HG03439 (cell line): ENCODE data around the gene REP15.
"Not testable (repeated sequence)": the region's sequence is repeated elsewhere in the genome, so short reads cannot be mapped to it uniquely, and the experiment has no call there.

Source experiments
- ATAC-seq: cut with Tn5 transposase; IDR thresholded peaks from one replicate; pipeline ENCODE4 v1.9.1; 2021; ENCODE audit warnings: mild to moderate bottlenecking, moderate library complexity; ENCODE audit not compliant: unreplicated experiment

REP15 gene

DNA sequence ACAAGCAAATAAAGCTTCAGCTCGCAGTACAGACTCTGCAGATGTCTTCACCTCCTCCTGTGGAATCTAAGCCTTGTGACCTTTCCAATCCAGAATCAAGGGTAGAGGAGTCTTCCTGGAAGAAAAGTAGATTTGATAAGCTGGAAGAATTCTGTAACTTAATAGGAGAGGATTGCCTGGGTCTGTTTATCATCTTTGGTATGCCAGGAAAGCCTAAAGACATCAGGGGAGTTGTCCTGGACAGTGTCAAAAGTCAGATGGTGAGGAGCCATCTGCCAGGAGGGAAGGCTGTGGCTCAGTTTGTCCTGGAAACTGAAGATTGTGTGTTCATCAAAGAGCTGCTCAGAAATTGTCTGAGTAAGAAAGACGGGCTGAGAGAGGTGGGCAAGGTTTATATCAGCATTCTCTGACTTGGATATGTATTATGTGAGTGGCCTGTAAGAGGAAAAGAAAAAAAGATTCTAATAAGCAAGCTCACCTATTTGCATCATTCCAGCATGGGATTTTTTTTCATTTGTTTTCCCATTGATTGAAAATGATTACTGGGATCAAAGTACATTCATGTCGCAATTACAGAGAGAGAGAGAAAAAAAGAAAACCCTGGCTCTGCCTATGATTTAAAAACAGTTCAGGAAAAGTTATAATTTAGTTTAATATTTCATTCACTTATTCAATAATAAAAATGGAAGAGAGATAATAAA, 767 bp downstream of the REP15 start:
- ATAC-seq: no peak

DNA sequence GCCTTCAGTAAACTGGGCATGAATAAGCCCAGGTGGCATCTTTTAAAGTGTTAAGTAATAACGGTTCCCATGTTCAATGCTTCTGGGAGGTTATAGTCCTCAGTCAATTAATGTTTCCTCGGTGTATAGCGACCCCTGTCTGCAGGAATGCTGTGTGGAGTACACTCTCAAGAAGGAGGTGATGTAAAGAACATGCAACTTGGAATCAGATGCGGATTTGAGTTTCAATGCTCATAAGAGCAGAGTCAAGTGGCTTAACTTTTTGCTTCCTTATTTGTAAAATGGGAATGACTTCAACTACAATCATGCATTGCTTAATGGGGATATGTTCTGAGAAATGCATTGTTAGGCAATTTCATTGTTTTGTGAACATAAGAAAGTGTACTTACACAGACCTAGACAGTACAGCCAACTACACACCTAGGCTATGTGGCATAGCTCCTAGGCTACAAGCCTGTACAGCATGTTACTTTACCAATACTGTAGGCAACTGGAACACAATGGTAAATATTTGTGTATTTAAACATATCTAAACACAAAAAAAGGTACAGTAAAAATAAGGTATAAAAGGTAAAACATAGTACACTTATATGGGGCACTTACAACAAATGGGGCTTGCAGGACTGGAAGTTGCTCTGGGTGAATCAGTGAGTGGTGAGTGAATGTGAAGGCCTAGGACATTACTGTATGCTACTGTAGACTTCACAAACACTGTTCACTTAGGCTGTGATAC, 7.6 kb downstream of the REP15 start:
- ATAC-seq: peak; percentile 82

DNA sequence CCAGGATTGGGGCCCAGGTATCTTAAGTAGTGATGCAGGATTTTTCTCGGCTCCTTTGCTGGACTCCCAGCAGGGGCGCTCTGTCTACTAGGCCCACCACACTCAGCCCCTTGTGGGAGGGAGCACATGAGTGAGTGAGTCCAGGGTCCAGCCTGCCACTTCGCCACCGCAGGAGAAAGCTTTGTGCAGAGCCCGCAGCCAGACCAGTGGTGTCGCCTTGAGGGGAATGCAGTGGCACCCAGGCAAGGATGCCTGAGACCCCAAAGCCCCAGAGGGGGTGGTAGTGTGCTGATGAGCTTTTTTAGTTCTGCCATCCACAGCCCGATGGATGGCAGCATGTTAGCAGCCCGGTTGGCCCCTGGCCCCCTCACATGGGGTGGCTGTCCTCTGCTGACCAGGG, 9.0 kb downstream of the REP15 start:
- no peak for ATAC-seq

DNA sequence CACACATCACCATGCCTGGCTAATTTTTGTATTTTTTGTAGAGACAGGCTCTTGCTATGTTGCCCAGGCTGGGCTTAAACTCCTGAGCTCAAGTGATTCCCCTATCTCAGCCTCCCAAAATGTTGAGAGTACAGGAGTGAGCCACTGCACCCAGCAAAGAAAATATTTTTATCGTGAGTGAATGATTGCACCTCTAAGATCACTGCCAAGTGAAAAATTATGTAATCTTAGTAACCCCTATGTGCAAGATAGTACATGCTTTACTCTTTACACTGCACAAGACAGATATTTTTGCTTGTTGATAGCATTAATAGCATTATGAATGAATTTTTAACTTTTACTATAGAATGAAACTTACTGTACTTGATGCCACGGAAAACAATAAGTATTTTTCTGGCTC, 11.0 kb downstream of the REP15 start:
- ATAC-seq: no peak

DNA sequence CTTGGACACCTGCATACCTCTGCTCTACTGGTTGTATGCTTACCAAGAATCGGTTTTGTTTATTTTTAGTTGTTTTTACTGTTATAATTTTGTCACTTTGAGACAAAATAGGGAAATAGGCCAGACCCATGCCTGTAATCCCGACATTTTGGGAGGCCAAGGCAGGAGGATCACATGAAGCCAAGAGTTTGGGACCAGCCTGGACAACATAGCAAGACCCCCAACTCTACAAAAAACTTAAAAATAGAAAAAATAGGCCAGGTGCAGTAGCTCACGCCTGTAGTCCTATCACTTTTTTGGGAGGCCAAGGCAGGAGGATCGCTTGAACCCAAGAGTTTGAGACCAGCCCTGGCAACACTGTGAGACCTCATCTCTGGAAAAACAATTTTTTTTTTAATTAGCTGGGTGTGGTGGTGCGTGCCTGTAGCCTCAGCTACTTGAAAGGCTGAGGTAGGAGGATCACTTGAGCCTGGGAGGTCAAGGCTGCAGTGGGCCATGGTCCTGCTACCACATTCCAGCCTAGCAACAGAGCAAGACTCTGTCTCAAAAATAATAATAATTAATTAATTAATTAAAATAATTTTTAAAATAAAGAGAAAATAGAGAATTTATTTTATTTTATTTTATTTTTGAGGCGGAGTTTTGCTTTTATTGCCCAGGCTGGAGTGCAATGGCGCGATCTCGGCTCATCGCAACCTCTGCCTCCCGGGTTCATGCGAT, 13.1 kb downstream of the REP15 start:
- ATAC-seq: no peak

DNA sequence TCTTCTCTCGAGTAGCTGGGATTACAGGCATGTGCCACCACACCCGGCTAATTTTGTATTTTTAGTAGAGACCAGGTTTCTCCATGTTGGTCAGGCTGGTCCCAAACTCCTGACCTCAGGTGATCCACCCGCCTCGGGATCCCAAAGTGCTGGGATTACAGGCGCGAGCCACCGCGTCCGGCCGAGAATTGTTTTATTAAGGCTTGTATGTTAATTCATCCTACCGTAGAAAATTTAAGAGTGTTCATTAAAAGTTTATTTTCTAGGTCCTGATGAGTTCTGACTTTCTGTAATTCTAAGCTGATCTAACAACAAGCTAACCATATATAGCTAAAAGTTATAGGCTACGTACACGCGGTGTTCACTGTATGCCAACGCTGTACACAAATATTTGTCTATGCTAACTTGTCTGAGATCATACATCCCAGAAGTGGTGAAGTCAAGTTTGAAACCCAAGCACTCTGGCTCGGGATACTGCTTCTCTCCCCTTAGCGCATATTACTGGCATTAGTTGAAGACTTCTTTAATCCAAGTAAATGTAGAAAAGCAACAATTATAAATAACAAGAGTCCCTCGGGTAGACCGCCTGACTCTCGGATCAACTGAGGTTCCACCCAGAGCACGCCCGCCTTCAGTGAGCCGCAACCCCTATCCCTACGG, 13.8 kb downstream of the REP15 start:
- peak; percentile 43 for ATAC-seq

DNA sequence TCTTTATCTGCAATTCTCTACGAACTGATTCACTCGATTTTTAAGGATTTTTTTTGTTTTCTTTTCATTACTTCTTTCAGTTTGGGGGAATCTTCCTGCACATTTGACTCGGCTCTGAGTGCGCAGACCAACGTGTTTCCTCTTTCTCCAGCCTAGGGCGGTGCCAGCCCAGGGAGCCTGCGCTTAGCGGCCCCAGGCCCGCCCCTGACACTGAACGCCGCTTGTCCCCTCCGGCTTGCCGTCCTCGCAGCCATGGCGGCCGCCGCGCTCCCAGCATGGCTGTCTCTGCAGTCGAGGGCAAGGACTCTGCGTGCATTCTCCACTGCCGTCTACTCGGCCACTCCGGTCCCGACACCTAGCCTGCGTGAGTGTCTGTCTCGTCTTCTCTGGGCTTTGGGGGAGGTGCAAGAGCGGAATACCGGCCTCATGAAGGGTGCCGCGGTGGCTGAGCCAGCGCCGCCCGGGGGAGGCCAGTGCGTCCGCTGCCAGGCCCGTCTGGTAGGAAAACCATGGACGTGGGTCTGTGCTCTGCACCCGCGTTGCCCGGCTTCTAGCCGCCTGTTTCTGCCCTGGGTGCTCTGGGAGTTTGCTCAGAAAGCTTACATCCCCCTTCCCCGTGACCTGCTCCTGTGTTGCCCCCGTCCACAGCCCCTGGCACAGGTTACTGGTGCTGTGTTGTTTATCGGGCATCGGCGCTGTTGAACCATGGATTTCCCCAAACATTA, 14.5 kb downstream of the REP15 start, which contains the start of gene MRPS35:
MRPS35 (plus strand) TSS at position 241 of the 725 bp plus-strand sequence; CDS start at position 253, 12 bp downstream.
- ATAC-seq: peak; percentile 96

DNA sequence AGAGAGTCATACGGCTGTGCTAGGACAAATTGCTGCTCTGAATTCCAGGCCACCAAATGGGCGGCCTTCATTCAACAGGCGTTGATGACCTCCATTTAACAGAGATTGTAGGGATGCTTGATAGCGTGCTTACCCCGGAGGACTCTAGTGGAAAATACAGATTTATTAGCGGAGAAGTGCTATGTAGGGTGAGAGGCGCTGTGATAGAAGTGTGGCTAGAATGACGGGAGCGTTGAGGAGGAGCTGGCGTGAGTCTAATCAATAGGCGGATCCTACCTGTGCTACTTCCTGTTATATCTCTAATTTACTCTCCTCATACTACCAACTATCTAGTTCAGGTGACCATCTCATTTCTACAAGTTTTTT, 15.1 kb downstream of the REP15 start:
- ATAC-seq: peak; percentile 18

DNA sequence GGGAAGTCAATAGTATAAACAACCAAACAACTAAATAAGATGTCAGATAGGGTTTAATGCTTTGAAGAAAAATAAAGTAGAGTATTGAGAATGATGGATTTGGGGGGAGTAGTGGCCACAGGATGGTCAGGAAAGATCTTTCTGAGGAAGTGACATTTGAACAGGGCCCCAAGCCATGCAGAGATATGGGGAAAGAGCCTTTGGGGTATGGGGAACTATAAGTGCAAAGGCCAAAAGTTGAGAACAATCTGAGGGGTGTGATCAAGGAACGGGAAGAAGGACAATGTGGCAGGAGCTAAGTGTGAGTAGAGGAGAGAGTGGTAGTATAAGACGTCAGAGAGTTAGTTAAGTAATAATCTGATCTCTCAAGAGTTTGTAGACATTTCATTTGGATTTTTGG, 15.7 kb downstream of the REP15 start:
- ATAC-seq: no peak

DNA sequence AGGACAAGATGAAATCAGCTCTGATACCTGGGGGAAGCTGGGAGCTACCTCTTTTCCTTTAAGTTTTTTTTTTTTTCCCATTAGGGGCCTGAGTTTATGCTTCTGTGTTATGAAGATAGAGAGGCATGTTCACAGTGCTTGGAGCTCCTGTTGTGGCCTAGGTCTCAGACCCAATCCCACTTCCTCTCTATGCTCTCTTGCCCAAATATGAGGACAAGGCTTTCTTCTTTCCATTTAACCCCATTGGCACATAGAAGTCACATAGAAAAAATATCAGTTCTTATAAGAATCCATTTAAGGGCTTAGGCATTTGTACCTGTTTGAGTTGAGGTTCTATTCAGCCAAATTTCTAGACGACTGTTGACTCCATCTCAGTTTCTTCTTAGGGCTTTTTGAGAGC, 27.0 kb downstream of the REP15 start:
- ATAC-seq: no peak

DNA sequence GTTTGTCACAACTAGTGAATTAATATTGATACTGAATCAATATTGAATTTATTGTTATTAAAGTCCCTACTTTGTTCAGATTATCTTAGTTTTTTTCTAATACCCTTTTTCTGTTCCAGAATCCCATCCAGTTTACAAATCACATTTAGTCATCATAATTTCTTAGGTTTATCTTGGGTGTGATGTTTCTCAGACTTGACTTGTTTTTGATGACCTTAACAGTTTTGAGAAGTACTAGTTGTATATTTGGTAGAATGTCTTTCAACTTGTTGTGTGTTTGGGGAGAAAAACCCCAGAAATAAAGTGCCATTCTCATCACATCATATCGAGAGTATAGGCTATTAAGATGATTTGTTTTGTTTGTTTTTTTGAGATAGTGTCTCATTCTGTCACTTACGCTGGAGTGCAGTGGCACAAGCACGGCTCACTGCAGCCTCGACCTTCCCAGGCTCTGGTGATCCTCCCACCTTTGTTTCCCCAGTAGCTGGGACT, 33.9 kb downstream of the REP15 start:
- ATAC-seq: no peak

DNA sequence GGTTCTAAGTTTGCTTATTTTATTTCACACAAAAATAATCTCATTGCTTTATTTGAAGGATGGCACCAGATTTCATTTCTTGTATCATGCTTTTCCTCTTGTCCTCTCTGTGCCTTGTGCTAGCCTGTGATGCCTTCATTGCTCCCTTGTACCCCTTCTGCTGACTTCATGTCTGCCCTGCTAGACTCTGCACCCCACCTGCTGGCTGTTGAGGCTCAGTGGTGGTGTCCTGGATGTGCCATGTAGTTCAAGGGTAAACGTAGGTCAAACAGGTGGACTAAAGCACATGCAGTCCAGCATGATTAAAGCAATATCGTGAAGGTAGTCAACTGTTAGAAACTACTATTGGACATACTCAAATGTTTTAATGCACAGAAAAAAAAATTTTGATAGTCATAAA, 36.0 kb downstream of the REP15 start:
- ATAC-seq: no peak

DNA sequence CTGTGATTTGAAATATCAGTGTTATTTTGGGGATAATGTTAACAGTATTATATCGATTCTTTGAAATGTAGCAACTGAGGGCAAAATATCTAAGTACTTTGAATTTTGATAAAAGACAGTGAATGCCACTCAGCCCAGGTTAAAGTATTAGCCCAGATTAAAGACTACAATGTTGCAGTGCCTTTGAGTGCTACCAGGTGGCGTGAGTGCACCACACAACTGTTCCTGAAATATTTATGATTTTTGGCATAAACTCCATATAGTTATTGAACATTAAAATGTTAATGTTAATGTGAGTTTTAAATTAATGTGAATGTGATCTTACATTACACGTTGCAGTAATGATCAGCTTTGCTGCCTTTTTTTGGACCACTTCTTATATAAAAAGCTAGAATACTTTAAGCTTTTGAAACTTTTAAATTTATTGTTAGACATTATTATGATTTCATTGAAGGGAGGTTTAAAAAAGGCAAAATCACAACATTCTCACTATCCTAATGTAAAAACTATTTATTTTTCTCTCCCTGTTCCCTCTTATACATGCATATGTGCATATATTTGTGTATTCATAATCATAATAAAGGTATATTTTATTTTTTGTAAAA, 36.9 kb downstream of the REP15 start:
- peak; percentile 79 for ATAC-seq

DNA sequence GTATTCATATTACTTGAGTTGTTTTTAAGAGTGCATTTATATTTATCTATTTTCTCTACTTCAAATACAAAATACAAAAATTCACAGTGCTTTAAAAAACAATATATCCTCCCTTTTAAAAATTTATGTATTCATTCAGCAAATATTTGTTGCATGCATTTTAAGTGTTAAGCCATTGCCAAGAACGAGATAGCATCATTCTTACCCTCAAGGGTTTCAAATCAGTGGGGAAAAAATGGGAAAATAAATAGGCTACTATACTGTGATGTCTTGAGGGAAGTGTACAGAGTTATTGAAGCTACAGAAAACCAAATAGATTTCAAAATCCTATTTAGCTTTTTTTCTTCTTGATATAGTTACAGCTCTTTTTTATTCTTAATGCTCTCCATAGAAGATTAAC, 37.5 kb downstream of the REP15 start:
- no peak for ATAC-seq

DNA sequence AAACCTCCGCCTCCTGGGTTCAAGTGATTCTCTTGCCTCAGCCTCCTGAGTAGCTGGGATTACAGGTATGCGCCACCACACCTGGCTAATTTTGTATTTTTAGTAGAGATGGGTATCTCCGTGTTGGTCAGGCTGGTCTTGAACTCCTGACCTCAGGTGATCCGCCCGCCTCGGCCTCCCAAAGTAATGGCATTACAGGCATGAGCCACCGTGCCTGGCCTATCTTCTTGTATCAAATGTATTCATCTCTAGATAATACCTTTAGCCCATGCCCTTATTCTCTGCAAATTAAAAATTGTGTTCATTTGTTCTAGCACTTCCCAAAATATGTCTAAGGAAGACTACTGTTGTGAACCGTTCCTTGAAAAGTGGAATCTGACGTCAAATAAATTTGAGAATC, 38.1 kb downstream of the REP15 start:
- ATAC-seq: not testable (repeated sequence)

DNA sequence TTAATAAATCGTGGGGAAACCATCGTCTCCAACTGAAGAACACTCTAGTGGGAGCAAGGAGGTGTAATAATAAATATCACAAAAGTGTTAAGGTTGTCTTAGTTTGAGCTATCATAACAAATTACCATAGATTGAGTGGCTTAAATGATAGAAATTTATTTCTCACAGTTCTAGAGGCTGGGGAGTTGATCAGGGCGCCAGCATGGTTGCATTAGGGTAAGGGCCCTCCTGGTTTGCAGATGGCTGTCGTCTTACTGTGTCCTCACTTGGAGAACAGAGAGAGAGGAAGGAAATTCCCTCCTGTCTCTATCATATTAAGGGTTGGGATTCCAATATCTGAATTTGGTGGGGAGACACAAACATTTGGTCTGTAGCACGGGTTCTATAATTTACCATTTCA, 47.4 kb downstream of the REP15 start:
- no peak for ATAC-seq

DNA sequence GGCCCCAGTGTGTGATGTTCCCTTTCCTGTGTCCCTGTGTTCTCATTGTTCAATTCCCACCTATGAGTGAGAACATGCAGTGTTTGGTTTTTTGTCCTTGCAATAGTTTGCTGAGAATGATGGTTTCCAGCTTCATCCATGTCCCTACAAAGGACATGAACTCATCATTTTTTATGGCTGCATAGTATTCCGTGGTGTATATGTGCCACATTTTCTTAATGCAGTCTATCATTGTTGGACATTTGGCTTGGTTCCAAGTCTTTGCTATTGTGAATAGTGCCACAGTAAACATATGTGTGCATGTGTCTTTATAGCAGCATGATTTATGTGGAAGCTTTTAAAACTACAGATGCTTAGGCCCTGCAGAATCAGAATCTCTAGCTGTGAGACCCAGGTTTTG, 49.5 kb downstream of the REP15 start:
- ATAC-seq: not testable (repeated sequence)
